Neuronal stem cell (in vitro differentiated cells): ENCODE measurements around the gene PRDX6.
"Not testable (repeated sequence)": the region's sequence is repeated elsewhere in the genome, so short reads cannot be mapped to it uniquely, and the experiment has no call there.

ENCODE experiments used
- DNase-seq: peaks from one replicate; pipeline ENCODE4 v3.0.0-alpha.2; 2013; ENCODE audit warnings: low spot score
- H2AFZ ChIP-seq: one replicate; pipeline ENCODE4 v1.6.1; 2013; ENCODE audit warnings: mild to moderate bottlenecking, low read length, inconsistent platforms
- H2AK5ac ChIP-seq: 2 replicates; pipeline ENCODE4 v1.6.1; 2013; ENCODE audit warnings: low read depth, mild to moderate bottlenecking, inconsistent platforms, low read length, moderate library complexity, mixed read lengths
- H2BK120ac ChIP-seq: 2 replicates; pipeline ENCODE4 v1.6.1; 2013; ENCODE audit warnings: low read depth, mild to moderate bottlenecking, inconsistent platforms, low read length, moderate library complexity, mixed read lengths
- H2BK12ac ChIP-seq: one replicate; pipeline ENCODE4 v1.6.1; 2013; ENCODE audit warnings: low read length, inconsistent platforms
- H2BK15ac ChIP-seq: 2 replicates; pipeline ENCODE4 v1.6.1; 2013; ENCODE audit warnings: mild to moderate bottlenecking, low read length, inconsistent platforms, mixed read lengths
- H2BK5ac ChIP-seq: one replicate; pipeline ENCODE4 v1.6.1; 2013; ENCODE audit warnings: inconsistent platforms, mild to moderate bottlenecking, low read length, moderate library complexity
- H3K14ac ChIP-seq: one replicate; pipeline ENCODE4 v1.6.1; 2013; ENCODE audit warnings: low read length, inconsistent platforms
- H3K18ac ChIP-seq: 2 replicates; pipeline ENCODE4 v1.6.1; 2013; ENCODE audit warnings: low read length, inconsistent platforms
- H3K23ac ChIP-seq: 2 replicates; pipeline ENCODE4 v1.6.1; 2013; ENCODE audit warnings: low read depth, mild to moderate bottlenecking, mixed read lengths, low read length, inconsistent platforms; ENCODE audit not compliant: poor library complexity
- H3K27ac ChIP-seq: replicated peaks from 3 replicates; pipeline ENCODE4 v1.5.1; 2013; ENCODE audit warnings: low read length, inconsistent platforms
- H3K27me3 ChIP-seq, 3 experiments: 2 replicates each; pipeline ENCODE4 v1.6.1; 2013; ENCODE audit warnings: low read length in 3 of 3, mild to moderate bottlenecking in 2 of 3, inconsistent platforms in 1 of 3, low read depth in 1 of 3, mixed read lengths in 1 of 3, moderate library complexity in 1 of 3; ENCODE audit not compliant: control insufficient read depth in 3 of 3, insufficient read depth in 3 of 3
- H3K36me3 ChIP-seq, 2 donors: replicated peaks in 1 of 2; 2 replicates each; pipeline ENCODE4 v1.6.1; 2013; ENCODE audit warnings: low read length in 2 of 2; ENCODE audit not compliant: control insufficient read depth in 2 of 2, insufficient read depth in 2 of 2
- H3K4ac ChIP-seq: 2 replicates; pipeline ENCODE4 v1.6.1; 2013; ENCODE audit warnings: inconsistent platforms, mild to moderate bottlenecking, low read length, moderate library complexity
- H3K4me1 ChIP-seq, 2 donors: 1 replicate in 1 of 2; 2 replicates in 1 of 2; pipeline ENCODE4 v1.6.1; 2013; ENCODE audit warnings: low read length in 2 of 2, low read depth in 1 of 2; ENCODE audit not compliant: control insufficient read depth in 2 of 2, insufficient read depth in 1 of 2
- H3K4me2 ChIP-seq: one replicate; pipeline ENCODE4 v1.6.1; 2013; ENCODE audit warnings: mild to moderate bottlenecking, low read length, inconsistent platforms; ENCODE audit not compliant: insufficient read depth, poor library complexity, severe bottlenecking
- H3K4me3 ChIP-seq, 2 donors: 2 replicates each; pipeline ENCODE4 v1.5.1; 2013; ENCODE audit warnings: low read length in 2 of 2, mild to moderate bottlenecking in 2 of 2, inconsistent platforms in 1 of 2, moderate library complexity in 1 of 2
- H3K79me1 ChIP-seq: one replicate; pipeline ENCODE4 v1.6.1; 2013; ENCODE audit warnings: low read depth, mild to moderate bottlenecking, inconsistent platforms, low read length, moderate library complexity
- H3K9ac ChIP-seq: one replicate; pipeline ENCODE4 v1.6.1; 2013; ENCODE audit warnings: mild to moderate bottlenecking, low read depth, low read length, inconsistent platforms; ENCODE audit not compliant: poor library complexity
- H3K9me3 ChIP-seq, 2 donors: replicated peaks in 1 of 2; 2 replicates each; pipeline versions ENCODE3 to v1.6.1; 2013; ENCODE audit warnings: low read length in 2 of 2, mild to moderate bottlenecking in 2 of 2, inconsistent platforms in 1 of 2, low read depth in 1 of 2, mixed read lengths in 1 of 2, moderate library complexity in 1 of 2; ENCODE audit not compliant: control insufficient read depth in 2 of 2, insufficient read depth in 1 of 2
- H4K8ac ChIP-seq: one replicate; pipeline ENCODE4 v1.6.1; 2013; ENCODE audit warnings: low read depth, mild to moderate bottlenecking, inconsistent platforms, low read length, moderate library complexity
- H4K91ac ChIP-seq: one replicate; pipeline ENCODE4 v1.6.1; 2013; ENCODE audit warnings: low read length, low read depth, mild to moderate bottlenecking, inconsistent platforms; ENCODE audit not compliant: poor library complexity
- WGBS, 2 donors: extraction: QIAGEN DNeasy Blood & Tissue Kit; methylation state at CpG; one replicate each; pipeline ENCODE4 v1.1.7; 2013; ENCODE audit warnings: missing lambda C conversion rate in 2 of 2, mixed read lengths in 1 of 2; ENCODE audit not compliant: insufficient read length in 2 of 2, insufficient replicate concordance in 1 of 2; ENCODE audit errors: extremely low coverage in 2 of 2; 5-methylcytosine and 5-hydroxymethylcytosine counted together

The PRDX6 gene

DNA sequence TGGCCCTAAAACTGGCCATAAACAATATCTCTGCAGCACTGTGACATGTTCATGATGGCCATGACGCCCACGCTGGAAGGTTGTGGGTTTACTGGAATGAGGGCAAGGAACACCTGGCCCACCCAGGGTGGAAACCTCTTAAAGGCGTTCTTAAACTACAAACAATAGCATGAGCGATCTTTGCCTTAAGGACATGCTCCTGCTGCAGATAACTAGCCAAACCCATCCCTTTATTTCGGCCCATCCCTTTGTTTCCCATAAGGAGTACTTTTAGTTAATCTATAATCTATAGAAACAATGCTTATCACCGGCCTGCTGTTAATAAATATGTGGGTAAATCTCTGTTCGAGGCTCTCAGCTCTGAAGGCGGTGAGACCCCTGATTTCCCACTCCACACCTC is 16.0 kb downstream of the PRDX6 start:
- H3K4me3 ChIP-seq, H3K14ac ChIP-seq, H3K18ac ChIP-seq, H3K79me1 ChIP-seq, H2BK12ac ChIP-seq, H4K91ac ChIP-seq, H3K9ac ChIP-seq, H3K27ac ChIP-seq, H3K4me1 ChIP-seq, H3K4ac ChIP-seq, H3K27me3 ChIP-seq, H2AFZ ChIP-seq, DNase-seq, H3K4me2 ChIP-seq, H2BK5ac ChIP-seq, H3K9me3 ChIP-seq, H2BK120ac ChIP-seq, H2AK5ac ChIP-seq, H3K23ac ChIP-seq, H2BK15ac ChIP-seq, H4K8ac ChIP-seq: not testable (repeated sequence)
- H3K36me3 ChIP-seq = peaks cover 6 to 18% of the 10 kb centered on the region in 2 donors
- WGBS, 2 donors = no CpG with 5 or more reads among the region's 8 CpGs

DNA sequence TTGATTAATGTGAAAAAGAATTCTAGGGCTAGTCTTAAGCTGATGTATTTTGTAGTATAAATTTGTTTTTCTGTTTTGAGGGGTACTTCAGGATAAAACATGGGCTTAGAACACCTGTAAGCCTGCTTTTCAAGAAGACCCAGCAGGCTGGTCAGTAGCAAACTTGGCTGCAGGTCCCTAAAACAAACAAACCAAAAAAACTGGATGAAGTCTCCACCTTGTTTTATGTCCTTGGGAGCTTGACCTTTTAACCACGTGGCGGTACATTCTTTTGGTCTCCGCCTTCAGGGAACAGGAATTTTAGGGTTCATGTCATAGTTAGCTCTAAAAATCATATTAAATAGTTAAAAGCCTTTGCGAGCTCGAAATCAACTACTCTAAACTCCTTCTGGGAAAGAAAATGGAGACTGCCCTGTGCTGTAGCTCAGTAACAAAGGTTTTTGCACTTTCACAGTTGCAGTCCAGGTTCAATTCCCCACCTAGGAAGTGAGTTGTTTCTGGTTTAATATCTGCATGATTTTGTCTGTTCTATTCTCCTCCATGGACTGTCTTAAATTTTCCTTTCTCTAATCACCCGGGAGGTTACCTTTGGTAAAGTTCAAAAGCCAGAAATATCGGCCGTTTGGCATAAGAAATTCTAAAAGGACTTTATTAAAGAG is 18.6 kb downstream of the PRDX6 start:
- Histone ChIP-seq H2AK5ac (no peak overlapping the region), H3K4me1 (no peaks in the 10 kb centered on the region), H2AFZ (no peak overlapping the region), H3K4me2 (no peak overlapping the region), H3K36me3 (no peaks in the 10 kb centered on the region), H2BK12ac (no peak overlapping the region), H2BK5ac (no peak overlapping the region), H3K79me1 (no peaks in the 10 kb centered on the region), H3K27ac (no peak overlapping the region), H3K4me3 (no peak overlapping the region), H3K23ac (no peak overlapping the region), H3K14ac (no peak overlapping the region), H3K9me3 (peaks cover 3 to 8% of the 10 kb centered on the region in 2 donors), H3K27me3 (peaks cover 0 to 3% (median 0%) of the 10 kb centered on the region in 3 experiments), H4K91ac (no peak overlapping the region), H4K8ac (no peak overlapping the region), H2BK120ac (no peak overlapping the region), H2BK15ac (no peak overlapping the region), H3K4ac (no peak overlapping the region), H3K9ac (no peak overlapping the region), H3K18ac (no peak overlapping the region)
- DNase-seq = no peak
- no CpG with 5 or more reads among the region's 8 CpGs for WGBS, 2 donors

DNA sequence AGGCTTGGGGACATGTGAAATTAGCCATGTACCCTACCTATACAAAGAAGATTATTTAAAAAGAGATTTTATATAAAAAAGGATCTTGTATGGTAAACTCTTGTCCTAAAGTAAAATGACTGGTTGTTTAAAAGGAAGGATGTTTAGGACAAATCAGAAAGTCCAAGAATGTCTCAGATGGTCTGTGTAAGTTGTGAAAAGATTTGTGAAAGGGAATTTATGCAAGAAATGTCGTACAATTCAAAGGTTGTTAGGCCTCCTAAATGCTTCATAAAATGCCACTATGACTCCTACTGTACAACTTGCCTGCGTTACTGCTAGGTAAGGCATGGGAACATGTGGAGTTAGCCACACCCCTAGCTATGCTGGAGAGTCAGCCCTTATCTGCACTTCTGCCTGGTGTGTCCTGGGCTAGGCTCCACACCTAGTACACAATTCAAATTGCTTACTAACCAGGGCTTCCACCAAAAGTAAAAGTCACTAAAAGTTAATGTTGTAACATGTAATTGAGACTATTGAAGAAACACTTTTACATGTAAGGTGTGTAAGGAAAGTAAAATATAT is 19.7 kb downstream of the PRDX6 start:
- Histone ChIP-seq H3K27ac (no peak overlapping the region), H2BK5ac (no peak overlapping the region), H3K4me2 (no peak overlapping the region), H3K9ac (no peak overlapping the region), H2BK12ac (no peak overlapping the region), H3K4ac (no peak overlapping the region), H3K4me3 (no peak overlapping the region), H3K23ac (no peak overlapping the region), H2BK15ac (no peak overlapping the region), H3K18ac (no peak overlapping the region), H3K14ac (no peak overlapping the region), H3K9me3 (peaks cover 1 to 8% of the 10 kb centered on the region in 2 donors), H3K36me3 (no peaks in the 10 kb centered on the region), H2BK120ac (no peak overlapping the region), H4K8ac (no peak overlapping the region), H2AFZ (no peak overlapping the region), H3K4me1 (no peaks in the 10 kb centered on the region), H2AK5ac (no peak overlapping the region), H3K79me1 (no peaks in the 10 kb centered on the region), H4K91ac (no peak overlapping the region), H3K27me3 (peaks cover 0 to 4% (median 0%) of the 10 kb centered on the region in 3 experiments)
- WGBS, 2 donors = no CpG with 5 or more reads among the region's 2 CpGs
- no peak for DNase-seq

DNA sequence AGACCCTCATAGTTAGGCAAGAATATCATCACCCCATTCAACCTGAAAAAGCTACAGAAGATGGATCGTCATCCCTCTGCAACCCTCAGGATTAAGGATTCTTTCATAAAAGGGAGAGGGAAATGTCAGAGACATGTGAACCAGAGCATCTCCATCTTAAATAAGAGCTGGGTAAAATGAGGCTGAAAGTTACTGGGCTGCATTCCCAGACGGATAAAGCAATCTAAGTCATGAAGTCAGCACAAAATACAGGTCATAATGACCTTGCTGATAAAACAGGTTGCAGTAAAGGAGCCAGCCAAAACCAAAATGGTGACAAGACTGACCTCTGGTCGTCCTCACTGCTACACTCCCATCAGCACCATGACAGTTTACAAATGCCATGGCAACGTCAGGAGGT is 22.6 kb downstream of the PRDX6 start:
- Histone ChIP-seq H3K23ac (no peak overlapping the region), H3K9me3 (peaks cover 0 to 8% of the 10 kb centered on the region in 2 donors), H4K8ac (no peak overlapping the region), H3K9ac (no peak overlapping the region), H2BK120ac (no peak overlapping the region), H2AFZ (no peak overlapping the region), H3K79me1 (no peaks in the 10 kb centered on the region), H2BK15ac (no peak overlapping the region), H2BK5ac (no peak overlapping the region), H2AK5ac (no peak overlapping the region), H3K14ac (no peak overlapping the region), H3K4me2 (no peak overlapping the region), H3K27ac (no peak overlapping the region), H3K4ac (no peak overlapping the region), H3K36me3 (no peaks in the 10 kb centered on the region), H3K4me1 (no peaks in the 10 kb centered on the region), H3K4me3 (no peak overlapping the region), H2BK12ac (no peak overlapping the region), H3K27me3 (peaks cover 0 to 24% (median 0%) of the 10 kb centered on the region in 3 experiments), H4K91ac (no peak overlapping the region), H3K18ac (no peak overlapping the region)
- WGBS, 2 donors = no CpG with 5 or more reads among the region's 4 CpGs
- no peak for DNase-seq
